HG02970 (cell line): ENCODE measurements around the gene NUP37.

Experiments used
- ATAC-seq: cut with Tn5 transposase; IDR thresholded peaks from one replicate; pipeline ENCODE4 v1.9.1; 2021; ENCODE audit warnings: mild to moderate bottlenecking, moderate library complexity, moderate number of reproducible peaks; ENCODE audit not compliant: unreplicated experiment, low FRiP score

The NUP37 gene

DNA sequence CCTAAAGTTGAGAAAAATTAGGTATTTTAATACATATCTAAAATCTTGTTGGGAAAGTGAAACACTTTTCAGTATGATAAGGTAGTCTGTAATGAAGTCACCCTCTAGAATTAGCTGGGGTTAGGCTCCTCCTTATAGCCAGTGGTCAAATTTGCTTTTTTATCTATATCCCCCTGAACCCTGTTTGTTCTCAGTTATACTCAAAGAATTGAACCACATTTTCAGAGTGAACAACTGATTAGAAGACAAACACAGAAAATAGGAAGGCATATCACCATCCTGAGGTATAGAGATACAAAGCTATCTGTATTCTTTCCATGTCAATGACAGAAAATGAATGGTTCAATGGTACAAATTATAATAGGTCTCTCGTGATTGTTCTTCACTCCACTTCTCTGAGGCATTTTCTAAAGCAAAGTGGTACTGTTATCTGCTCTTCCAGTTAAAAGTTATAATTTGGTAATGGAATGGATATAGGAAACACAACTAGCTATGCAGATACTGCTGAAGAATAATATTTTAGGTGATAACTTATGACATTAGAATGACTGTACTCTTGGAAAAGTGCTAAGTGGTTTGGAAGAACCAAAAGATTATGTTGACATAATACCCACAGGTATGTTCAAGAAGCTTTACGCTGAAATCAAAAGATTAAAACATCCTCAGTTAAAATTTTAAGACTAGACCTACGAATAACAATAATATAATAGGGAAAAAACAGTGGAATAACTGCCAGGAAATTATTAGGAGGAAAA, 85.7 kb downstream of the NUP37 start:
- no peak for ATAC-seq

DNA sequence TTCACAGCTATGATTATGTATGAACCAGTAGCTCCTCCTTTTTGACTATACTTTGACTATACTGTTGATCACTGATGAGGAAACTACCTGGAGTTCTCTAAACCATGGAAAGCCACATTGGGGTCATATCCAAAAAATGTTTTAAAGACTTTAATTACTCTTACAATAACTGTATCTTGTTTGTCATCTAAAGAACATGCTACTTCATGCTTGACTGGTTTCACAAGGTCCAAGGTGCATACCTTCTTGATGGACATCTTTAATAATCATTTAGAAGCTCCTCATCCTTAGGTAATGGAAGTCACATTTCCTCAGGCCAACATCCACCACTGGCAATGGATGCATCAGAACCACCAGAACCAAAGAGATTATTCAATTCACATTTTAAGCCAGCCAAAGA, 88.1 kb downstream of the NUP37 start:
- no peak for ATAC-seq

DNA sequence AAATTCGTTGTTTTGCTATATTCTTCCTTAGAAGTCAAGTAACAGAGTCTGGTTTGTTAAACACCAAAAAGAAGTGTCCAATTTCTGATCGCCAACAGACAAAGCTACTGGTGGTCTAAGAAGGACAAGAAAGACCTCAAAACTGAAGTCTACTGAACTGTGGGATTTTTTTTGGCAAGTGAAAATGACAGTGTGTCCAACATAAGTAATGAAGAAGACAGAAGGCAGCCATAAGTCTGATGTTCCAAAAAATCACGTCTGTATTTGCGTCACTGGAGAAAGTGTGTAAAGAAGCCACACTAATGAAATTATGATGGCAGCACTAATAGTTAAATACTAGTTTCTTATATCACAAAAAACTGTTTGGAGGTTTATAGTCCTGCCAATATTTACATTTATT, 90.8 kb downstream of the NUP37 start:
- ATAC-seq = no peak

DNA sequence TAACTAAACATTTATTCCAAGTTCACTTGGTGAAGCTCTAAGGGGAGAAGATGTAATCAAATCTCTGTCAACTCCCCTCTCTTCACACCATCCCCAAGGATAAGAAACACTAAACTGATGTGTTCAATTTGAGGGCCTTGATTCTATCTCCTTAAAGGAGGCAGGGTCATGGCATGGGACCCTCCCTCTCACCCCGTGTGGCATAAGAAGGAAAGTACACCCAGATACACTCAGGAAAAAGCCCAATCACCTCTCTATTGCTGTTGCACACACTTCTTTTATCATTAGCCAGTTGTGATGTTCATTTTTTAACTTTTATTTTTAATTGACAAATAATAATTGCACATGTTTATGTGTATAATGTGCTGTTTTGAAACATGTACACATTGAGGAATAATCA, 93.2 kb downstream of the NUP37 start:
- no peak for ATAC-seq

DNA sequence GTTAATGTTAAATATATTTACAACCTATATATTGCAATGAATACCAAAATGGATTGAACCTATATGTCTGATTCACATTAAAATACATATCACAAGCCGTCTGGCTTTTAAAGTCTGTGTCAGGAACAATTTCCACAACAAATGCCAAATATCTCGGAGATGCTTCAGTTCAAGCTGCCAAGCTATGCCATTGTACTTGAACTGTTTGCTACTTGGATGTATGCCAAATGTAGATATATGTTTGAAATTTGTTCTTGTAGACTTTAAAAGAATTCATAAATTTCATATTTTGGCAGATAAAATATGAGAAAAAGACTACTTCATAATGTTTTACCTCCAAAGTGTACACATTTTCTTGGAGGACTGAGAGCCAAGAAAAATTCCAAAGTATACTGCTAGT, 95.1 kb downstream of the NUP37 start:
- no peak for ATAC-seq

DNA sequence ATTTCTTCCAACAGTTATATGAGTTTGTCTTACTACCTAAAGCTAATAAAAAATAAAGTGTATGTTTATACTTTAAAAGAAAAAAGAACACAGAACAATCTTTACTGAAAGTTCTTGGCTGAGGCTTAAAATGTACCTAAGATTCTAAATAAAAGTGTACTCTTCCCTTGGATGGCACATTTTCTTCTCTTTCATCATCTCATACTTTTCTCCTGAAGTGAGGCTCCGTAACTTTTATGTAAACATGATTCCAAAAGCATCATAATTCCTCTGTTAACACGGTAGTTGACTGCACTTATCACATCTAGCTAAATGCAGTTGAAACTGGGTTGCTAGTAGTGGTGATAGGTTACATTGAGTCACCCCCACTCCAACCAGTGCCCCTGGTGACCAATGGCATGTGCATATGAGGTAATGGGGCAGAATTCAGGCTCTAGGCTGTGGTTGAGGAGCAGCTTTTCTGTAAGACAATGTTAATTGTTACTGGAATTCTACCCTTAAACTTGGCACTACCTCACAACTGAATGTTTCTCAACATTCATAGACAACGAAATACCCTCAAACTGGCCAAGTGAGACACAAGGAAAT, 96.5 kb downstream of the NUP37 start:
- no peak for ATAC-seq
